SK-N-SH (cell line): ENCODE results near the gene NLN. TPM values are rescaled to one million over a fixed set of nuclear protein-coding genes. Genes with fewer than 3 reads are reported as not detected.

Experiments
- CTCF ChIA-PET: fragments of 300-600, 350-600 bp; formaldehyde crosslinking; extraction: SDS; loops from one replicate; lab custom pipeline; 2021; lab: Yijun Ruan, JAX
- POLR2A ChIA-PET: fragments of 350-600 bp; sonication (Branson Sonifier 250); formaldehyde crosslinking; extraction: SDS; loops from one replicate; lab custom pipeline; 2020; ENCODE audit warnings: antibody characterized with exemption, inconsistent platforms; lab: Yijun Ruan, JAX
- DNase-seq: peaks from one replicate; pipeline ENCODE4 v3.0.0; 2012
- H2AFZ ChIP-seq: fragments of 200-600 bp; sonication (generic); 2 replicates; pipeline ENCODE4 v1.8.1; 2016; ENCODE audit warnings: antibody characterized with exemption, mild to moderate bottlenecking, low read depth
- H3F3A ChIP-seq: fragments of 200-600 bp; sonication (generic); replicated peaks from 2 replicates; pipeline ENCODE3; 2016; ENCODE audit warnings: antibody characterized with exemption, mild to moderate bottlenecking; ENCODE audit not compliant: insufficient read depth
- H3K27ac ChIP-seq, 2 experiments: fragments of 200-500 bp in 1 of 2; fragments of 200-600 bp in 1 of 2; sonication (Bioruptor generic) in 1 of 2; sonication (generic), shearing (Covaris generic) in 1 of 2; 2 replicates each; pipeline versions ENCODE4 v1.5.1 to v1.6.1; 2014 to 2016; ENCODE audit warnings: low read depth in 2 of 2, inconsistent platforms in 1 of 2, low read length in 1 of 2, mild to moderate bottlenecking in 1 of 2, mixed read lengths in 1 of 2
- H3K27me3 ChIP-seq: fragments of 200-600 bp; sonication (generic), shearing (Covaris generic); 2 replicates; pipeline ENCODE4 v1.6.1; 2016; ENCODE audit warnings: mixed run types; ENCODE audit not compliant: insufficient read depth
- H3K36me3 ChIP-seq, 2 experiments: fragments of 200-500 bp in 1 of 2; fragments of 200-600 bp in 1 of 2; sonication (Bioruptor generic) in 1 of 2; sonication (generic) in 1 of 2; replicated peaks in 1 of 2; 2 replicates each; pipeline versions ENCODE3 to v1.5.1; 2014 to 2016; ENCODE audit warnings: low read length in 1 of 2, mild to moderate bottlenecking in 1 of 2; ENCODE audit not compliant: insufficient read depth in 2 of 2, control insufficient read depth in 1 of 2
- H3K4me1 ChIP-seq, 2 experiments: fragments of 200-500 bp in 1 of 2; fragments of 200-600 bp in 1 of 2; sonication (Bioruptor generic) in 1 of 2; sonication (generic), shearing (Covaris generic) in 1 of 2; 2 replicates each; pipeline versions ENCODE4 v1.5.1 to v1.6.1; 2014 to 2016; ENCODE audit warnings: low read depth in 1 of 2, low read length in 1 of 2, mixed run types in 1 of 2; ENCODE audit not compliant: insufficient read depth in 2 of 2, control insufficient read depth in 1 of 2
- H3K4me2 ChIP-seq: fragments of 200-600 bp; sonication (generic), shearing (Covaris generic); 2 replicates; pipeline ENCODE4 v1.6.1; 2017; ENCODE audit warnings: mixed run types
- H3K4me3 ChIP-seq, 2 experiments: fragments of 200-500 bp in 1 of 2; fragments of 200-600 bp in 1 of 2; sonication (Bioruptor generic) in 1 of 2; sonication (generic), shearing (Covaris generic) in 1 of 2; 2 replicates each; pipeline versions ENCODE4 v1.5.1 to v1.8.1; 2014 to 2016; ENCODE audit warnings: low read depth in 2 of 2, inconsistent platforms in 1 of 2, low read length in 1 of 2, mild to moderate bottlenecking in 1 of 2, mixed read lengths in 1 of 2, moderate library complexity in 1 of 2
- H3K79me2 ChIP-seq: fragments of 200-600 bp; sonication (generic); 2 replicates; pipeline ENCODE4 v1.8.1; 2017; ENCODE audit warnings: mild to moderate bottlenecking; ENCODE audit not compliant: insufficient read depth
- H3K9ac ChIP-seq: fragments of 200-600 bp; sonication (generic); 2 replicates; pipeline ENCODE4 v1.6.1; 2017; ENCODE audit warnings: mixed run types
- H3K9me2 ChIP-seq: fragments of 200-600 bp; sonication (generic); 2 replicates; pipeline ENCODE4 v1.6.1; 2017; ENCODE audit warnings: mixed run types
- H3K9me3 ChIP-seq: fragments of 200-600 bp; sonication (generic); 2 replicates; pipeline ENCODE4 v1.6.1; 2017; ENCODE audit warnings: mixed run types, mild to moderate bottlenecking, moderate library complexity
- H4K20me1 ChIP-seq: fragments of 200-600 bp; sonication (generic); 2 replicates; pipeline ENCODE4 v1.6.1; 2017; ENCODE audit warnings: mild to moderate bottlenecking, mixed run types; ENCODE audit not compliant: insufficient read depth
- ELF1 ChIP-seq: IDR thresholded peaks from 2 replicates; pipeline ENCODE4 v1.4.0; 2012
- EP300 ChIP-seq, 2 experiments: IDR thresholded peaks; 2 replicates each; pipeline versions ENCODE4 v1.4.0 to v1.6.1; 2012; ENCODE audit warnings: borderline replicate concordance in 1 of 2, low read depth in 1 of 2, low read length in 1 of 2
- FOSL2 ChIP-seq: IDR thresholded peaks from 2 replicates; pipeline ENCODE4 v1.4.0; 2012; ENCODE audit warnings: low read depth, mild to moderate bottlenecking, moderate library complexity, borderline replicate concordance
- GATA2 ChIP-seq: sonication (generic); formaldehyde crosslinking; IDR thresholded peaks from 2 replicates; pipeline ENCODE4 v1.5.0; 2020; ENCODE audit warnings: mild to moderate bottlenecking, missing genetic modification reagents
- JUND ChIP-seq: IDR thresholded peaks from 2 replicates; pipeline ENCODE4 v1.4.0; 2012
- MAX ChIP-seq: IDR thresholded peaks from 2 replicates; pipeline ENCODE4 v1.4.0; 2012; ENCODE audit warnings: low read depth
- NRF1 ChIP-seq: IDR thresholded peaks from 2 replicates; pipeline ENCODE4 v1.6.1; 2012; ENCODE audit warnings: low read depth, mild to moderate bottlenecking, low read length
- RAD21 ChIP-seq: IDR thresholded peaks from 2 replicates; pipeline ENCODE4 v1.6.1; 2012; ENCODE audit warnings: mild to moderate bottlenecking, low read length
- RCOR1 ChIP-seq: fragments of 150-350 bp; IDR thresholded peaks from 2 replicates; pipeline ENCODE4 v1.6.1; 2017; ENCODE audit warnings: antibody characterized with exemption, low read length
- REST ChIP-seq: IDR thresholded peaks from 2 replicates; pipeline ENCODE4 v1.6.1; 2012; ENCODE audit warnings: mild to moderate bottlenecking, low read depth, low read length, moderate library complexity
- SMC3 ChIP-seq: IDR thresholded peaks from 2 replicates; pipeline ENCODE4 v1.6.1; 2012; ENCODE audit warnings: low read depth, low read length, improper control_type of control experiment
- TAF1 ChIP-seq: IDR thresholded peaks from 2 replicates; pipeline ENCODE4 v1.6.1; 2012; ENCODE audit warnings: low read depth, mild to moderate bottlenecking, low read length, moderate library complexity, borderline replicate concordance
- TCF12 ChIP-seq: IDR thresholded peaks from 2 replicates; pipeline ENCODE4 v1.4.0; 2012
- TEAD4 ChIP-seq: IDR thresholded peaks from 2 replicates; pipeline ENCODE4 v1.4.0; 2012; ENCODE audit warnings: mild to moderate bottlenecking, borderline replicate concordance; ENCODE audit not compliant: insufficient read depth
- USF1 ChIP-seq: IDR thresholded peaks from 2 replicates; pipeline ENCODE4 v1.4.0; 2012; ENCODE audit warnings: low read depth, borderline replicate concordance
- USF2 ChIP-seq: fragments of 150-350 bp; IDR thresholded peaks from 2 replicates; pipeline ENCODE4 v1.6.1; 2017; ENCODE audit warnings: antibody characterized with exemption, low read length, low read depth, borderline replicate concordance
- YY1 ChIP-seq: IDR thresholded peaks from 2 replicates; pipeline ENCODE4 v1.4.0; 2012; ENCODE audit warnings: low read depth, mild to moderate bottlenecking
- WGBS: methylation state at CpG from one replicate; pipeline ENCODE4 v1.1.6; 2017; ENCODE audit warnings: low lambda C conversion rate; 5-methylcytosine and 5-hydroxymethylcytosine counted together
- polyA plus RNA-seq, 3 experiments: library from polyadenylated mRNA; depleted of rRNA; stranded (reverse); fragments of >200 nt; gene quantifications; 2 replicates each; pipeline ENCODE4 v1.2.3, GENCODE V29; 2012

Gene NLN
- polyA plus RNA-seq, 1 of the 3 experiments (the other 2 are of a cell fraction) = 17.1 TPM

GRCh38 chr5:65749956-65750355 is 28.0 kb downstream of the NLN start:
- Histone ChIP-seq H3K27me3 (no peaks in the 10 kb centered on the region), H2AFZ (no peak overlapping the region), H3K27ac (no peak overlapping the region), H3K9me3 (no peaks in the 10 kb centered on the region), H3K4me2 (no peak overlapping the region), H4K20me1 (peaks cover 8% of the 10 kb centered on the region; the same call in 1 of the 2 replicates), H3K36me3 (peaks cover 0 to 5% of the 10 kb centered on the region in 2 experiments), H3K9me2 (no peaks in the 10 kb centered on the region), H3K79me2 (peaks cover 53% of the 10 kb centered on the region), H3F3A (no peaks in the 10 kb centered on the region), H3K4me1 (0 out of 4 replicates have a peak, but pooled peaks cover 0 to 9% of the 10 kb centered on the region in 2 experiments), H3K9ac (no peak overlapping the region), H3K4me3 (no peak overlapping the region)
- DNase-seq = no peak
- WGBS = 91% methylated on average over 5 of the region's 5 CpGs
- TF ChIP-seq GATA2 (CRISPR knock-in tag) (no peak), ELF1 (no peak), TCF12 (no peak), TEAD4 (no peak), TAF1 (no peak), REST (no peak), USF1 (no peak), JUND (no peak), SMC3 (no peak), FOSL2 (no peak), EP300 (IDR thresholded peaks at IDR 0.05; ENCODE audit: borderline replicate concordance in 1 of 2, low read depth in 1 of 2, low read length in 1 of 2) (no peak), YY1 (no peak), MAX (no peak), RCOR1 (no peak), RAD21 (no peak), NRF1 (no peak), USF2 (no peak)
- CTCF ChIA-PET = no interaction called here
- POLR2A ChIA-PET = no interaction called here
